ENCODE data around the gene TNMD.
"Not testable (repeated sequence)": the region's sequence is repeated elsewhere in the genome, so short reads cannot be mapped to it uniquely, and the experiment has no call there.

Gene TNMD

GRCh38 chrX:100584611-100585010 is at the start of gene TNMD:
Gene TNMD, plus strand, starts transcription at chrX:100584936. Its CDS starts 83 bp downstream, at chrX:100585019.
- no peak for DNase-seq (ENCODE audit: low spot score)

DNA sequence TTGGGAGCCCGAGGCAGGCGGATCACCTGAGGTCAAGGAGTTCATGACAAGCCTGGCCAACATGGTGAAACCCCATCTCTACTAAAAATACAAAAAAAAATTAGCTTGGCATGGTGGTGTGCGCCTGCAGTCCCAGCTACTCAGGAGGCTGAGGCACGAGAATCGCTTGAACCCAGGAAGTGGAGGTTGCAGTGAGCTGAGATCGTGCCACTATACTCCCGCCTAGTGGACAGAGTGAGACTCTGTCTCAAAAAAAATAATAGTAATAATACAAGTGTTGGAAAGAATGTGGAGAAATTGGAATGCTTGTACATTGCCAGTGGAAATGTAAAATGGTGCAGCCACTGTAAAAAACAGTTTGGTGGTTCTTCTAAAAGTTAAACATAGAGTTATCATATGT is 19.2 kb upstream of the TNMD start:
- not testable (repeated sequence) for DNase-seq (ENCODE audit: low spot score)

DNA sequence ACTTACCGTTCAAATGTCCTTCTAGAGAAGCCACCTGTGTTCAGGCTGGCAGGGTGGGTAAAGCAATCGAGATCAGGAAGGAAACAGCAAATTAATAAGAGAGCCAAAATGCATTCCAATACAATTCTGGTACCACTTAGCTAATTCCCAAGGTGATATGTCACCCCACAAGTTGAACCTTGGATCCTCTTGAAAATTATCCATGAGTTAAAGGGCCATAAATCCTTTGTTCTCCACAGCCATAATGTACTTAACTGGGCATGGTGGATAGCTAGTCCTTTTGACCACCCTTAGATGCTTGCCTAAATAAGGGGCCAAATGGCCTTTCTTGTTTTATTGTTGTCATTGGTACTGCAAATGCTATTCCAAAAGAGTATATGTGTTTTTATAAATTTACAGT is 2.0 kb downstream of the TNMD start:
- DNase-seq (ENCODE audit: low spot score), result no peak

- DNase-seq (ENCODE audit: low spot score), result no peak
Observed at GRCh38 chrX:100587861-100588260, 3.1 kb downstream of the TNMD start.

DNA sequence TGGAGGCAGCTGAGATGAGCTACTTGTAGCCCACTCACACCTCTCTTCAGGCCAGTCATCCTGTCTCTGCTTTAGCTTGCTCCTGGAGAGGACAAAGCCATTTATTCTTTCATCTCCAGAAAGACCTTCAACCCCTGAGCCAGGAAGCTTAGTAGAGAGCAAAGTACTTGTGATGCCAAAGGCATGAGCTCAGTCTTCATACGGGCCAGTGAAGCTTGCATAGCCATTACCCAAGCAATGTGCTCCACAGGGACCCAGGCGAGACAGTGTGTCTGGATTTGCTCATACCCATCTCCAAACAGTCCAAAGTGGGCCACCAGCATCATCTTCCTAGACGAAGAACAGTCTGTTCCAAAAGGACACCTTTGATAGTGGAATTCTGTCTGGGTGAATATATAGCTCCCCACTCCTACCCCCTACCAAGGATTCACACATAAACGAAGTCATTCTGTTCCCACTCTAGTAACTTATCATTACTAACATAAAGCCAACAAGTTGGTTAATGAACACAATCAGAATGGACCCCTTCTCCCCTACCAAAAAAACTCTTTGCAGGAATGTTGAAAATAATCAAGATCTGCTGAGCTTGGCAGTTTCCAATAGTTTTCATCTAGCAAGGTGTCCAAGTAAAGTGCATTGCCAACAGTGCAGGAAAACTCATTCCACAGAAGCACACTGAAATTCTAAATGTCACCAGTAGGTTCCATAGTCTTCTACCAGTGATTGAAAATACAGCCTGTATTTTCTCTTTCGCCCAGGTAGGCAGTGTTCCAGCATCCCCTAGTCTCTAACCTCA is 6.7 kb downstream of the TNMD start:
- DNase-seq (ENCODE audit: low spot score), result no peak

GRCh38 chrX:100593126-100593525 is 8.4 kb downstream of the TNMD start:
- DNase-seq (ENCODE audit: low spot score), result no peak

GRCh38 chrX:100593581-100593980 is 8.8 kb downstream of the TNMD start:
- no peak for DNase-seq (ENCODE audit: low spot score)

- DNase-seq (ENCODE audit: low spot score), result no peak
Observed at GRCh38 chrX:100596601-100597000, 11.9 kb downstream of the TNMD start.

GRCh38 chrX:100599456-100599855 is 14.7 kb downstream of the TNMD start:
- no peak for DNase-seq (ENCODE audit: low spot score)

GRCh38 chrX:100600340-100600739 is 15.6 kb downstream of the TNMD start:
- no peak for DNase-seq (ENCODE audit: low spot score)

DNA sequence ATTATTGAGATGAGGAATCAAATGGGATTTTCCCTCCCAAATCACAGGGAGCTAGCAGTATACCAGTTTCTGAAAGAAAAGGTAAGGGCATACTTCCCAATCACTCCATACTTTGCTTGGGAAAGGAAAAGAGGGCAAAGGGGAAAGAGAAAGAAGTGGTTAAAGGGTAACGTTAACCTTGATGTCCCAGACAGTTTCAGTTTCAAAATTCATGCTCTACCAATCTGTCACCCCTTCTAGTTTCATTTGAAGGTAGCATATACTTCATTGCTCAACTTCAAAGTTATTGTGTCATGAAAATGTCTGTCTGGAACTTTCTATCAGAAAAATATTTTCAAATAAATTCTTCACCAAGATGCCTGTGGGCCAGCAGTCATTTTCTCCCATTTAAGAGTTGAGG is 16.0 kb downstream of the TNMD start:
- DNase-seq (ENCODE audit: low spot score), result no peak

DNA sequence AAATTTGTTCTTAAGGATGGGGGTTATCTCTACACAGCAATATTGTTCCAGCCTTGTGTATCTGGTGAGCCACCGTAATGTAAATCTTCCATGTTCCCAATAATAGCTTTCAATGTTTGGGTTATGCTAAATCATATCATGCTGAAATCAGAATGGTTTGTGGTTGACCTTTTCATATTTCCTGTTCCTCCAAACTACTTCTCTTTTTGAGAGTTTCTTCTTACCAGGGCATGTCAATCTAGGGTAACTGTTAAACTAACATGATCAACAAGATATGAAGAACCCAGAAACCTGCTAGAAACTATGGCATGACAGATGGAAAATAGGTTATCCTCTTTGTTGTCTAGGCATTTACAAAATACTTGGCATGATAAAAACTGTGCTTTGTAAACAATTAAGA is 22.0 kb downstream of the TNMD start:
- DNase-seq (ENCODE audit: low spot score), result no peak

DNA sequence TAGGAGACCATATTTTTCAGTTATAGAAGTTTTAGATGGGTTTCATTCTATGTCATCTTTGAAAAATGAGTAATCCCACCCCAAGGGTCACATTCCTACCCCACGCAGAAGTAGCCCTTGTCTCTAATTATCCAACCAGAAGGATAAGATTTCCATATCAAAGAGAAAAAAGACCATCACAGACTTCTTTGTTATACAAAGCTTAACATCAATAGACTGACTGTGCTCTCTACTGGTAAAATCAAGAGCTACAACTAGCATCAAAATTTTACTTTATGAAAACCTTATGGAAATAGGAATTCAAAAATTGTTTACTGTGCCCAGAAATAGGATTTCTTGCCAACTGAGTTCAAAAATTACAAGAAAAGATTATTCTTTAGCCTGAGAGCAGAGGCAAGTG is 24.9 kb downstream of the TNMD start:
- no peak for DNase-seq (ENCODE audit: low spot score)

DNA sequence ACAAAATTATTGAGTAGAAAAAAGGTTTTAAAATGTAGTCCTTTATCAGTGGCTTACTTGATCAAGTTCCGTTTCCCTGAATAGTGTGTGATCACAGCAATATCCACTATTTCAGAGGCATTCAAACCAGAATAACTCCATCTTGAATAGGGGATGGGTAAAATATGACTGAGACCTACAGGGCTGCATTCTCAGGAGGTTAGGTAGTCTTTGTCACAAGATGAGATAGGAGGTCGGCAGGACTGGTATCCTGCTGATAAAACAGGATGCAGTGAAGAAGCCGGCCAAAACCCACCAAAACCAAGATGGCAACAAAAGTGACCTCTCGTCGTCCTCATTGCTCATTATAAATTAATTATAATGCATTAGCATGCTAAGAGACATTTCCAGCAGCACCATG is 27.2 kb downstream of the TNMD start:
- DNase-seq (ENCODE audit: low spot score), result no peak

DNA sequence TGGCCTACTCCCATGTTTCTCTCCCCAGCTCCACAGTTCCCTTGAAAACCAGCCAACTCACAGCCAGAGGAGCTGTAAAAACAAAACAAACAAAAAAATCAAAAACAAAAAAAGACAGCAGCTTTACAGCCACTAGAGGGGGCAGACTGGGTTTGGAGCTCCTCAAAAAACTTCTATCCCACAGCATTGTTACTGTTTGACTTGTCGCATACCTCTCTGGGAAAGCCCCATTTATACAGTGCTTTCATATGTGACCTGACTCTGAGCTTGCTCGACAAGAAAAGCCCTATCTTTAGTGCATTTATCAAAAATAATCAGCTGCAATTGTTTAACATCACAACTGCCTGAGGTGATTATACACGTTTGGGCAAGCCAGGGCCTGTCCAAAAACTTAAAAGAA is 30.3 kb downstream of the TNMD start:
- DNase-seq (ENCODE audit: low spot score), result no peak

DNA sequence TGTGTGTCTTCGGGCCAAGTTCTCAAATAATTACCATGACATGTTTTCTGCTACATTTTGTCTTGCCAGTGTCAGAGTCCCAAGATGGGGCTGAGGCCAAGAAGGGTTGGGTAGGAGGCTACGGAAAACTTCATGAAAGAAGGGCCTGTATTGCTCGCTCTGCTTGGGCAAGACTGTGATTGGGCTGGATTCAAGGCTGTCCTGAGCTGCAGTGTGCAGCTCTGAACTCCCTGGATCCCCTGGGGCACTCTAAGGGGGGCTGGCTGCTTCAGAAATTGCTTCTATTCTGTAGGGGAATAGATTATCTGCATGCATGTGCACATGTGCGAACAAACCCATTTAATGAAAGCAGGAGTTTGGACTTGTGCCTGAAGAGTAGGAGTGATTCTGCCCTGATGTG is 38.3 kb downstream of the TNMD start:
- no peak for DNase-seq (ENCODE audit: low spot score)

DNA sequence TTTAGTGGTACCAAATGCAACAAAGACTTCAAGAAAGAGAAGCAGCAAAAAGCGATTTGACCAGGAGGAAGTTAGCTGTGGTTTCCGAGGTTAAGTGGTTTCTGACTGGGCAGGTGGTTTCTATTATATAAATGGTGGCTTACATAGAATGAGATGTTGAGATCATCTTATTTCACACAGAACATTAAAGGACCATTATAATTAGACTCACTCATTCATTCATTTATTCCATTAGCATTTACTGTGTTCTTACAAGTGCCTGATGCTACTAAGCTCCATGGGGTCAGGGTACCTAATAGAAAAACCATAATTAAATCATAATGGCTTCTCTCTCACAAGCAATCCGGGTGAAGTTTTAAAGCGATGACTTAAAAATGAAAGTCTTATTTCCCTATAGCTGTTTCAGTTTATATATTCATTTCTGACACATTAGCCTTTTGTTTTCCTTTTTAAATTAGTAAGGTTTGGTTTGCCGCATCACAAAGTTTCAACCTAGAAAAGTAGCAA is 41.3 kb downstream of the TNMD start:
- no peak for DNase-seq (ENCODE audit: low spot score)

GRCh38 chrX:100635040-100635439 is 50.3 kb downstream of the TNMD start:
- no peak for DNase-seq (ENCODE audit: low spot score)

DNA sequence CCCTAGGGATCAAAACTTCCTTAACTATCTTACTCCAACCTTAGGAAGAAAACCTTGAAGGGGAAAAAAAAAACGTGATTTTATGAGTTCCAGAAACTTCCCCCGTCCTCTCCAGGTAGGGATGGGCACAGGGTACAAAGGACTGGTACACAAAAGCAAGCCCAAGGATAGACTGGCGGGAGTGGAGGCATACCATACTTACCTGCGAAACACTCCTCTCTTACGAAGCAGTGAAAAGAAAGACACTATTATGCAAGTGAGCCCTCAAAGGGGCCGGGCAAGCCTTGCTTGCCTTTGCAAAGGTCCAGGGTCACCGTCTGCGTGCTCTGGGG is 51.2 kb downstream of the TNMD start:
- no peak for DNase-seq (ENCODE audit: low spot score)

- DNase-seq (ENCODE audit: low spot score), result peak; percentile 68
Observed at GRCh38 chrX:100636321-100636991, 51.7 kb downstream of the TNMD start, which contains the start of gene TSPAN6. Gene TSPAN6, minus strand, starts transcription at chrX:100636806. Its CDS starts 112 bp downstream, at chrX:100636694.

DNA sequence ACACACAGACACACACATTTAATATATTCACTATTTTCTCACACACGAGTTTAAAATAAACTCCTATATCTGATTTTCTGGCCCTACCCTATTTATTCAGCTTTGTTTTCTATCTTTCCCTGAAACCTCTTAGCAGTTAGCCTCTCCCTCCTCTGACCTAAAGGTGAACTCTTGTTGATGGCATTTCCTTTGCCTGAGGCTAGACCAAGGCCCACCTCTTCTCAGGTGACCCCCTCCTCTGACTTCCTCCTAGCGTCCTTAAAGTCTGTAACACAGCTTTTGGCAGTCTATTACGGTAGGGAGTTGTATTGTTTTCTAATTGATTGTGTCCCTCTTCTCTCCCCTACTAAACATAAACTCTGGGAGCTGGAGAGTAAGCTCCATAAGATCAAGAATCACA is 57.6 kb downstream of the TNMD start:
- no peak for DNase-seq (ENCODE audit: low spot score)

DNA sequence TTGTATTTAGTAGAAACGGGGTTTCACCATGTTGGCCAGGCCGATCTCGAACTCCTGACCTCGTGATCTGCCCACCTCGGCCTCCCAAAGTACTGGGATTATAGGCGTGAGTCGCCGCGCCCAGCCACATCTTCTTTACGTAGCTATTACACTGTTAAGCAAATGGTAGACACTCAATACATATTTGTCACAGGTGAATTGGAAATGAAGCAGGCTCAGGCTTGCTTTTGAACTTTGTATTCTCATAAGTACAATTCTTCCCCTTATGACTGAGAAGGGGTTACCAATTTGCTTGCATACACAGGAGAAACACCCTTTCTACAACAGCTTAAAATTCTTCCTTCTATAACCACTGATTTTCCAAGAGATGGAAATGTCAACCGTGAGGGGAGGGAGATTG is 58.5 kb downstream of the TNMD start:
- DNase-seq (ENCODE audit: low spot score), result no peak
